ENCODE data around the gene PLOD2. TPM values are rescaled to one million over a fixed set of nuclear protein-coding genes. Genes with fewer than 3 reads are reported as not detected.
A peak's percentile ranks its signal among the peaks of the same experiment; 100 is the strongest.

The PLOD2 gene
- total RNA-seq, 2 experiments from 2014 or later: 0.38 to 0.65 TPM

GRCh38 chr3:146164971-146165769 lies 4.2 kb upstream of the PLOD2 start:
- Mint-ChIP-seq H3K36me3 (no peaks in the 10 kb centered on the region), H3K4me1 (ENCODE audit: low read depth) (peaks cover 7% of the 10 kb centered on the region), H3K4me3 (no peak overlapping the region), H3K27ac (no peak overlapping the region), H3K9me3 (no peaks in the 10 kb centered on the region), H3K27me3 (peaks cover 24% of the 10 kb centered on the region)
- intact Hi-C loops (cut with micrococcal nuclease): loop anchor here (5.0 kb wide), 1 partner anchor 377 kb away; the partner anchor contains the start of gene PLSCR1
- no peak for DNase-seq
- CTCF ChIA-PET: interaction anchor here (1.5 kb wide), 1 partner anchor 100 kb away, joined by 3 read pairs; no protein-coding TSS in a partner anchor
- POLR2A ChIA-PET: no interaction called here

GRCh38 chr3:146164506-146164905 lies 3.5 kb upstream of the PLOD2 start:
- Mint-ChIP-seq H3K9me3 (no peaks in the 10 kb centered on the region), H3K36me3 (no peaks in the 10 kb centered on the region), H3K4me1 (ENCODE audit: low read depth) (peaks cover 12% of the 10 kb centered on the region), H3K27ac (no peak overlapping the region), H3K4me3 (no peak overlapping the region), H3K27me3 (peaks cover 28% of the 10 kb centered on the region)
- intact Hi-C loops (cut with micrococcal nuclease): loop anchor here (5.0 kb wide), 1 partner anchor 378 kb away; the partner anchor contains the start of gene PLSCR1
- POLR2A ChIA-PET: no interaction called here
- CTCF ChIA-PET: no interaction called here
- no peak for DNase-seq

GRCh38 chr3:146164071-146164470 lies 3.1 kb upstream of the PLOD2 start:
- H3K9me3 Mint-ChIP-seq: no peaks in the 10 kb centered on the region
- H3K27ac Mint-ChIP-seq: no peak overlapping the region
- H3K27me3 Mint-ChIP-seq: peaks cover 29% of the 10 kb centered on the region
- POLR2A ChIA-PET: no interaction called here
- DNase-seq: no peak
- H3K4me3 Mint-ChIP-seq: no peak overlapping the region
- no peaks in the 10 kb centered on the region for H3K36me3 Mint-ChIP-seq
- CTCF ChIA-PET: no interaction called here
- intact Hi-C loops (cut with micrococcal nuclease): loop anchor here (5.0 kb wide), 1 partner anchor 378 kb away; the partner anchor contains the start of gene PLSCR1
- peaks cover 12% of the 10 kb centered on the region for H3K4me1 Mint-ChIP-seq (ENCODE audit: low read depth)

- H3K36me3 Mint-ChIP-seq: no peaks in the 10 kb centered on the region
- peaks cover 32% of the 10 kb centered on the region for H3K27me3 Mint-ChIP-seq
- CTCF ChIA-PET: no interaction called here
- H3K9me3 Mint-ChIP-seq: no peaks in the 10 kb centered on the region
- intact Hi-C loops (cut with micrococcal nuclease): loop anchor here (5.0 kb wide), 1 partner anchor 379 kb away; the partner anchor contains the start of gene PLSCR1
- POLR2A ChIA-PET: no interaction called here
- no peak for DNase-seq
- peaks cover 12% of the 10 kb centered on the region for H3K4me1 Mint-ChIP-seq (ENCODE audit: low read depth)
- H3K27ac Mint-ChIP-seq: no peak overlapping the region
- H3K4me3 Mint-ChIP-seq: no peak overlapping the region
Observed at GRCh38 chr3:146163584-146163983, 2.6 kb upstream of the PLOD2 start.

GRCh38 chr3:146162561-146162960 lies 1.6 kb upstream of the PLOD2 start:
- peaks cover 12% of the 10 kb centered on the region for H3K4me1 Mint-ChIP-seq (ENCODE audit: low read depth)
- ChIA-PET POLR2A (no interaction called here), CTCF (no interaction called here)
- DNase-seq: no peak
- no peaks in the 10 kb centered on the region for H3K9me3 Mint-ChIP-seq
- no peak overlapping the region for H3K27ac Mint-ChIP-seq
- H3K4me3 Mint-ChIP-seq: no peak overlapping the region
- peaks cover 32% of the 10 kb centered on the region for H3K27me3 Mint-ChIP-seq
- intact Hi-C loops (cut with micrococcal nuclease): loop anchor here (5.0 kb wide), 1 partner anchor 380 kb away; the partner anchor contains the start of gene PLSCR1
- H3K36me3 Mint-ChIP-seq: no peaks in the 10 kb centered on the region

GRCh38 chr3:146161663-146162002 lies 649 bp upstream of the PLOD2 start:
- H3K9me3 Mint-ChIP-seq: no peaks in the 10 kb centered on the region
- CTCF ChIA-PET: no interaction called here
- peaks cover 12% of the 10 kb centered on the region for H3K4me1 Mint-ChIP-seq (ENCODE audit: low read depth)
- no peak for DNase-seq
- peaks cover 36% of the 10 kb centered on the region for H3K27me3 Mint-ChIP-seq
- H3K36me3 Mint-ChIP-seq: no peaks in the 10 kb centered on the region
- intact Hi-C loops (cut with micrococcal nuclease): loop anchor here (5.0 kb wide), 1 partner anchor 381 kb away; the partner anchor contains the start of gene PLSCR1
- H3K27ac Mint-ChIP-seq: no peak overlapping the region
- POLR2A ChIA-PET: no interaction called here
- H3K4me3 Mint-ChIP-seq: peak overlapping the region; percentile 30

DNA sequence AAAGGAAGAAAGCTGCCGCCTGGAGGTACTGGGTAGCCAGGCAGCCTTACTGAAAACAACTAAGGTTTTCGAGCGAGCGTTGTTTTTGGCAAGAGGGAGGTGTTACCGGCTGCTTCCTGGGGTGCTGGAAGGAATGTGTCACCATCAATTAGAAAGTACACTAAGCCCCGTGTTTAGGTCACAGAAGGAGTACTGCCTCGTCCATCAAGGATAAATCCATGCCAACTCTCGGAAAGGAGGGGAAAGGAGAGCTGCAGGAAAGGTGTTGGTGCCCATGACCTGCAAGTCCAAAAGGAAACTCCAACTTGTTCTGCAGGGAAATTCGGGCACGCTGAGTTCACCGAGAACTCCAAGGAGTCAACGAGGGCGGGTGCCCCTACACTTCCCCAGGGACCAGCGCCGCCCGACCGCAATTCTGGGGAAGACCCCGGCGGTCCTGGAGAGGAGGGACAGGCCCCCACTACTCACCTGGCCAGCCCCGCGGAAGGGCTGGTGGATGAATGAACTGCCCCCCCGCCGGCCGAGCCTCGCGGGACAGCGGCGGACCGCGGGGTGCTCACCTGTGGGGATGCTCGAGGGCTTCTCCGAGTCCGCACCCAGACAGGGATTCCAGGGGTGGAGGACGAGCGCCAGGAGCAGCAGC lies 542 bp downstream of the PLOD2 start:
- ChIA-PET POLR2A (no interaction called here), CTCF (interaction anchor here (1.4 kb wide), 1 partner anchor 29 kb away, joined by 4 read pairs; no protein-coding TSS in a partner anchor)
- intact Hi-C loops (cut with micrococcal nuclease): loop anchor here (5.0 kb wide), 1 partner anchor 382 kb away; the partner anchor contains the start of gene PLSCR1
- no peaks in the 10 kb centered on the region for H3K36me3 Mint-ChIP-seq
- H3K27me3 Mint-ChIP-seq: peaks cover 36% of the 10 kb centered on the region
- peak; percentile 38 for DNase-seq
- H3K4me1 Mint-ChIP-seq (ENCODE audit: low read depth): peaks cover 12% of the 10 kb centered on the region
- H3K4me3 Mint-ChIP-seq: peak overlapping the region; percentile 60
- H3K9me3 Mint-ChIP-seq: no peaks in the 10 kb centered on the region
- H3K27ac Mint-ChIP-seq: no peak overlapping the region

GRCh38 chr3:146159616-146160320 lies 1.2 kb downstream of the PLOD2 start:
- Mint-ChIP-seq H3K9me3 (no peaks in the 10 kb centered on the region), H3K27ac (no peak overlapping the region), H3K27me3 (peaks cover 36% of the 10 kb centered on the region), H3K36me3 (no peaks in the 10 kb centered on the region), H3K4me3 (peak overlapping the region; percentile 60), H3K4me1 (ENCODE audit: low read depth) (peaks cover 12% of the 10 kb centered on the region)
- intact Hi-C loops (cut with micrococcal nuclease): loop anchor here (5.0 kb wide), 1 partner anchor 383 kb away; the partner anchor contains the start of gene PLSCR1
- DNase-seq: no peak
- ChIA-PET CTCF (interaction anchor here (1.4 kb wide), 1 partner anchor 30 kb away, joined by 4 read pairs; no protein-coding TSS in a partner anchor), POLR2A (no interaction called here)

DNA sequence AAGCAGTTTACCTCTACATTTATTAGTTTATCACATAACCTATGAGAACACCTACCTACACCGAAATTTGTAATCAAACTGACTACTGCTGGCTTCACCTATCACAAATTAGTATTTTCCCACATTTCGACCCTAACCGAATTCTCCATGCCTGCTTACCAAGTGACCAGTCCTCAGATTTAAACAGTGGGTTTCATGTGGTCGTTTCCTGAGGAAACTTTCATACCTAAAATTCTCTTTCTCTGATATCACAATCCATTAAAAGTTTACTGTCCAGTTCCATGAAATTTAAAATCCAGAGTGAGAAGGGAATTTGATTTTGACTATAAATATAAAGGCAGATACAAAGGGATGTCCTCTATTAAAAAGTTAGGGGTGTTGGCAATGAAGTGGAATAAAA lies 1.9 kb downstream of the PLOD2 start:
- intact Hi-C loops (cut with micrococcal nuclease): no loop called here
- Mint-ChIP-seq H3K4me3 (no peak overlapping the region), H3K9me3 (no peaks in the 10 kb centered on the region), H3K36me3 (no peaks in the 10 kb centered on the region), H3K27ac (no peak overlapping the region), H3K27me3 (peaks cover 36% of the 10 kb centered on the region), H3K4me1 (ENCODE audit: low read depth) (peaks cover 12% of the 10 kb centered on the region)
- DNase-seq: no peak
- ChIA-PET CTCF (interaction anchor here (1.4 kb wide), 1 partner anchor 31 kb away, joined by 4 read pairs; no protein-coding TSS in a partner anchor), POLR2A (no interaction called here)

GRCh38 chr3:146157325-146158060 lies 3.5 kb downstream of the PLOD2 start:
- POLR2A ChIA-PET: no interaction called here
- no peak overlapping the region for H3K4me3 Mint-ChIP-seq
- CTCF ChIA-PET: no interaction called here

GRCh38 chr3:146156666-146157314 lies 4.2 kb downstream of the PLOD2 start:
- Mint-ChIP-seq H3K4me1 (ENCODE audit: low read depth) (peaks cover 12% of the 10 kb centered on the region), H3K9me3 (no peaks in the 10 kb centered on the region), H3K36me3 (no peaks in the 10 kb centered on the region), H3K27ac (no peak overlapping the region), H3K27me3 (peaks cover 21% of the 10 kb centered on the region), H3K4me3 (no peak overlapping the region)
- CTCF ChIA-PET: no interaction called here
- intact Hi-C loops (cut with micrococcal nuclease): no loop called here
- DNase-seq: no peak
- POLR2A ChIA-PET: interaction anchor here (0.6 kb wide), 1 partner anchor 423 kb away, joined by 3 read pairs; no protein-coding TSS in a partner anchor

More at GRCh38 chr3:146157325-146158060, 3.5 kb downstream of the PLOD2 start:
- no peak overlapping the region for H3K27ac Mint-ChIP-seq
- DNase-seq: no peak
- H3K4me1 Mint-ChIP-seq (ENCODE audit: low read depth): peaks cover 12% of the 10 kb centered on the region
- H3K36me3 Mint-ChIP-seq: no peaks in the 10 kb centered on the region
- intact Hi-C loops (cut with micrococcal nuclease): no loop called here
- no peaks in the 10 kb centered on the region for H3K9me3 Mint-ChIP-seq
- peaks cover 27% of the 10 kb centered on the region for H3K27me3 Mint-ChIP-seq
